SK-N-SH (cell line): Measurements from ENCODE around the gene ZNF641. TPM values are rescaled to one million over a fixed set of nuclear protein-coding genes. Genes with fewer than 3 reads are reported as not detected.

ENCODE experiments used
- CTCF ChIA-PET: fragments of 300-600, 350-600 bp; formaldehyde crosslinking; extraction: SDS; loops from one replicate; lab custom pipeline; 2021; lab: Yijun Ruan, JAX
- POLR2A ChIA-PET: fragments of 350-600 bp; sonication (Branson Sonifier 250); formaldehyde crosslinking; extraction: SDS; loops from one replicate; lab custom pipeline; 2020; ENCODE audit warnings: antibody characterized with exemption, inconsistent platforms; lab: Yijun Ruan, JAX
- DNase-seq: peaks from one replicate; pipeline ENCODE4 v3.0.0; 2012
- H2AFZ ChIP-seq: fragments of 200-600 bp; sonication (generic); 2 replicates; pipeline ENCODE4 v1.8.1; 2016; ENCODE audit warnings: antibody characterized with exemption, mild to moderate bottlenecking, low read depth
- H3F3A ChIP-seq: fragments of 200-600 bp; sonication (generic); replicated peaks from 2 replicates; pipeline ENCODE3; 2016; ENCODE audit warnings: antibody characterized with exemption, mild to moderate bottlenecking; ENCODE audit not compliant: insufficient read depth
- H3K27ac ChIP-seq, 2 experiments: fragments of 200-500 bp in 1 of 2; fragments of 200-600 bp in 1 of 2; sonication (Bioruptor generic) in 1 of 2; sonication (generic), shearing (Covaris generic) in 1 of 2; 2 replicates each; pipeline versions ENCODE4 v1.5.1 to v1.6.1; 2014 to 2016; ENCODE audit warnings: low read depth in 2 of 2, inconsistent platforms in 1 of 2, low read length in 1 of 2, mild to moderate bottlenecking in 1 of 2, mixed read lengths in 1 of 2
- H3K27me3 ChIP-seq: fragments of 200-600 bp; sonication (generic), shearing (Covaris generic); 2 replicates; pipeline ENCODE4 v1.6.1; 2016; ENCODE audit warnings: mixed run types; ENCODE audit not compliant: insufficient read depth
- H3K36me3 ChIP-seq, 2 experiments: fragments of 200-500 bp in 1 of 2; fragments of 200-600 bp in 1 of 2; sonication (Bioruptor generic) in 1 of 2; sonication (generic) in 1 of 2; replicated peaks in 1 of 2; 2 replicates each; pipeline versions ENCODE3 to v1.5.1; 2014 to 2016; ENCODE audit warnings: low read length in 1 of 2, mild to moderate bottlenecking in 1 of 2; ENCODE audit not compliant: insufficient read depth in 2 of 2, control insufficient read depth in 1 of 2
- H3K4me1 ChIP-seq, 2 experiments: fragments of 200-500 bp in 1 of 2; fragments of 200-600 bp in 1 of 2; sonication (Bioruptor generic) in 1 of 2; sonication (generic), shearing (Covaris generic) in 1 of 2; 2 replicates each; pipeline versions ENCODE4 v1.5.1 to v1.6.1; 2014 to 2016; ENCODE audit warnings: low read depth in 1 of 2, low read length in 1 of 2, mixed run types in 1 of 2; ENCODE audit not compliant: insufficient read depth in 2 of 2, control insufficient read depth in 1 of 2
- H3K4me2 ChIP-seq: fragments of 200-600 bp; sonication (generic), shearing (Covaris generic); 2 replicates; pipeline ENCODE4 v1.6.1; 2017; ENCODE audit warnings: mixed run types
- H3K4me3 ChIP-seq, 2 experiments: fragments of 200-500 bp in 1 of 2; fragments of 200-600 bp in 1 of 2; sonication (Bioruptor generic) in 1 of 2; sonication (generic), shearing (Covaris generic) in 1 of 2; 2 replicates each; pipeline versions ENCODE4 v1.5.1 to v1.8.1; 2014 to 2016; ENCODE audit warnings: low read depth in 2 of 2, inconsistent platforms in 1 of 2, low read length in 1 of 2, mild to moderate bottlenecking in 1 of 2, mixed read lengths in 1 of 2, moderate library complexity in 1 of 2
- H3K79me2 ChIP-seq: fragments of 200-600 bp; sonication (generic); 2 replicates; pipeline ENCODE4 v1.8.1; 2017; ENCODE audit warnings: mild to moderate bottlenecking; ENCODE audit not compliant: insufficient read depth
- H3K9ac ChIP-seq: fragments of 200-600 bp; sonication (generic); 2 replicates; pipeline ENCODE4 v1.6.1; 2017; ENCODE audit warnings: mixed run types
- H3K9me2 ChIP-seq: fragments of 200-600 bp; sonication (generic); 2 replicates; pipeline ENCODE4 v1.6.1; 2017; ENCODE audit warnings: mixed run types
- H3K9me3 ChIP-seq: fragments of 200-600 bp; sonication (generic); 2 replicates; pipeline ENCODE4 v1.6.1; 2017; ENCODE audit warnings: mixed run types, mild to moderate bottlenecking, moderate library complexity
- H4K20me1 ChIP-seq: fragments of 200-600 bp; sonication (generic); 2 replicates; pipeline ENCODE4 v1.6.1; 2017; ENCODE audit warnings: mild to moderate bottlenecking, mixed run types; ENCODE audit not compliant: insufficient read depth
- CTCF ChIP-seq: fragments of 200-600 bp; sonication (generic); IDR thresholded peaks from 2 replicates; pipeline ENCODE4 v1.6.1; 2017; ENCODE audit warnings: antibody characterized with exemption, mild to moderate bottlenecking, moderate library complexity
- ELF1 ChIP-seq: IDR thresholded peaks from 2 replicates; pipeline ENCODE4 v1.4.0; 2012
- EP300 ChIP-seq, 2 experiments: IDR thresholded peaks; 2 replicates each; pipeline versions ENCODE4 v1.4.0 to v1.6.1; 2012; ENCODE audit warnings: borderline replicate concordance in 1 of 2, low read depth in 1 of 2, low read length in 1 of 2
- GABPA ChIP-seq: IDR thresholded peaks from 2 replicates; pipeline ENCODE4 v1.4.0; 2012; ENCODE audit warnings: low read depth, mild to moderate bottlenecking
- MEF2A ChIP-seq: IDR thresholded peaks from 2 replicates; pipeline ENCODE4 v1.4.0; 2012; ENCODE audit warnings: low read depth, borderline replicate concordance
- PBX3 ChIP-seq: IDR thresholded peaks from 2 replicates; pipeline ENCODE4; 2012
- SIN3A ChIP-seq: IDR thresholded peaks from 2 replicates; pipeline ENCODE4 v1.6.1; 2012; ENCODE audit warnings: low read depth, mild to moderate bottlenecking, low read length, moderate library complexity, borderline replicate concordance
- TCF12 ChIP-seq: IDR thresholded peaks from 2 replicates; pipeline ENCODE4 v1.4.0; 2012
- TEAD4 ChIP-seq: IDR thresholded peaks from 2 replicates; pipeline ENCODE4 v1.4.0; 2012; ENCODE audit warnings: mild to moderate bottlenecking, borderline replicate concordance; ENCODE audit not compliant: insufficient read depth
- WGBS: methylation state at CpG from one replicate; pipeline ENCODE4 v1.1.6; 2017; ENCODE audit warnings: low lambda C conversion rate; 5-methylcytosine and 5-hydroxymethylcytosine counted together
- polyA plus RNA-seq, 3 experiments: library from polyadenylated mRNA; depleted of rRNA; stranded (reverse); fragments of >200 nt; gene quantifications; 2 replicates each; pipeline ENCODE4 v1.2.3, GENCODE V29; 2012
- TF ChIP-seq, protein P1 (sequence below): IDR thresholded peaks from 2 replicates; pipeline ENCODE4 v1.6.1; 2012; ENCODE audit warnings: mild to moderate bottlenecking, low read depth, low read length, moderate library complexity
- TF ChIP-seq, protein P2 (sequence below): IDR thresholded peaks from 2 replicates; pipeline ENCODE4 v1.4.0; 2012; ENCODE audit warnings: low read depth, borderline replicate concordance
- TF ChIP-seq, protein P3 (sequence below): fragments of 150-350 bp; IDR thresholded peaks from 2 replicates; pipeline ENCODE4 v1.6.1; 2017; ENCODE audit warnings: antibody characterized with exemption, low read length, low read depth, borderline replicate concordance

ZNF641 gene
- polyA plus RNA-seq, 1 of the 3 experiments (the other 2 are of a cell fraction) = 1.9 TPM

GRCh38 chr12:48340943-48341342, 9.8 kb downstream of the ZNF641 start:
- H3K27ac ChIP-seq = no peak overlapping the region
- H4K20me1 ChIP-seq = no peaks in the 10 kb centered on the region
- no peak overlapping the region for H2AFZ ChIP-seq
- H3K36me3 ChIP-seq = peaks cover 3 to 31% of the 10 kb centered on the region in 2 experiments
- no peaks in the 10 kb centered on the region for H3F3A ChIP-seq
- H3K4me3 ChIP-seq = no peak overlapping the region
- no peak for DNase-seq
- H3K9ac ChIP-seq = no peak overlapping the region
- no peaks in the 10 kb centered on the region for H3K4me1 ChIP-seq
- no peaks in the 10 kb centered on the region for H3K9me2 ChIP-seq
- H3K4me2 ChIP-seq = no peak overlapping the region
- ChIA-PET POLR2A (no interaction called here), CTCF (no interaction called here)
- H3K9me3 ChIP-seq = no peaks in the 10 kb centered on the region
- no peaks in the 10 kb centered on the region for H3K27me3 ChIP-seq
- TF ChIP-seq, protein P1, sequence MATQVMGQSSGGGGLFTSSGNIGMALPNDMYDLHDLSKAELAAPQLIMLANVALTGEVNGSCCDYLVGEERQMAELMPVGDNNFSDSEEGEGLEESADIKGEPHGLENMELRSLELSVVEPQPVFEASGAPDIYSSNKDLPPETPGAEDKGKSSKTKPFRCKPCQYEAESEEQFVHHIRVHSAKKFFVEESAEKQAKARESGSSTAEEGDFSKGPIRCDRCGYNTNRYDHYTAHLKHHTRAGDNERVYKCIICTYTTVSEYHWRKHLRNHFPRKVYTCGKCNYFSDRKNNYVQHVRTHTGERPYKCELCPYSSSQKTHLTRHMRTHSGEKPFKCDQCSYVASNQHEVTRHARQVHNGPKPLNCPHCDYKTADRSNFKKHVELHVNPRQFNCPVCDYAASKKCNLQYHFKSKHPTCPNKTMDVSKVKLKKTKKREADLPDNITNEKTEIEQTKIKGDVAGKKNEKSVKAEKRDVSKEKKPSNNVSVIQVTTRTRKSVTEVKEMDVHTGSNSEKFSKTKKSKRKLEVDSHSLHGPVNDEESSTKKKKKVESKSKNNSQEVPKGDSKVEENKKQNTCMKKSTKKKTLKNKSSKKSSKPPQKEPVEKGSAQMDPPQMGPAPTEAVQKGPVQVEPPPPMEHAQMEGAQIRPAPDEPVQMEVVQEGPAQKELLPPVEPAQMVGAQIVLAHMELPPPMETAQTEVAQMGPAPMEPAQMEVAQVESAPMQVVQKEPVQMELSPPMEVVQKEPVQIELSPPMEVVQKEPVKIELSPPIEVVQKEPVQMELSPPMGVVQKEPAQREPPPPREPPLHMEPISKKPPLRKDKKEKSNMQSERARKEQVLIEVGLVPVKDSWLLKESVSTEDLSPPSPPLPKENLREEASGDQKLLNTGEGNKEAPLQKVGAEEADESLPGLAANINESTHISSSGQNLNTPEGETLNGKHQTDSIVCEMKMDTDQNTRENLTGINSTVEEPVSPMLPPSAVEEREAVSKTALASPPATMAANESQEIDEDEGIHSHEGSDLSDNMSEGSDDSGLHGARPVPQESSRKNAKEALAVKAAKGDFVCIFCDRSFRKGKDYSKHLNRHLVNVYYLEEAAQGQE = no peak
- no peak for TF ChIP-seq TCF12
- no peak for TF ChIP-seq MEF2A
- no peak for TF ChIP-seq ELF1
- no peak for TF ChIP-seq CTCF
- no peak for TF ChIP-seq TEAD4
- TF ChIP-seq, protein P2, sequence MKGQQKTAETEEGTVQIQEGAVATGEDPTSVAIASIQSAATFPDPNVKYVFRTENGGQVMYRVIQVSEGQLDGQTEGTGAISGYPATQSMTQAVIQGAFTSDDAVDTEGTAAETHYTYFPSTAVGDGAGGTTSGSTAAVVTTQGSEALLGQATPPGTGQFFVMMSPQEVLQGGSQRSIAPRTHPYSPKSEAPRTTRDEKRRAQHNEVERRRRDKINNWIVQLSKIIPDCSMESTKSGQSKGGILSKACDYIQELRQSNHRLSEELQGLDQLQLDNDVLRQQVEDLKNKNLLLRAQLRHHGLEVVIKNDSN = no peak
- TF ChIP-seq PBX3 = no peak
- no peak for TF ChIP-seq SIN3A
- no peak for TF ChIP-seq GABPA
- TF ChIP-seq, protein P3, sequence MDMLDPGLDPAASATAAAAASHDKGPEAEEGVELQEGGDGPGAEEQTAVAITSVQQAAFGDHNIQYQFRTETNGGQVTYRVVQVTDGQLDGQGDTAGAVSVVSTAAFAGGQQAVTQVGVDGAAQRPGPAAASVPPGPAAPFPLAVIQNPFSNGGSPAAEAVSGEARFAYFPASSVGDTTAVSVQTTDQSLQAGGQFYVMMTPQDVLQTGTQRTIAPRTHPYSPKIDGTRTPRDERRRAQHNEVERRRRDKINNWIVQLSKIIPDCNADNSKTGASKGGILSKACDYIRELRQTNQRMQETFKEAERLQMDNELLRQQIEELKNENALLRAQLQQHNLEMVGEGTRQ = no peak
- TF ChIP-seq EP300 (IDR thresholded peaks at IDR 0.05; ENCODE audit: borderline replicate concordance in 1 of 2, low read depth in 1 of 2, low read length in 1 of 2) = no peak
- H3K79me2 ChIP-seq = no peaks in the 10 kb centered on the region
- WGBS = 68% methylated on average over 2 of the region's 2 CpGs
